Left ventricle myocardium inferior (tissue), 1 donor: ENCODE results near the gene COL24A1. TPM values are rescaled to one million over a fixed set of nuclear protein-coding genes. Genes with fewer than 3 reads are reported as not detected.
"Not testable (repeated sequence)": the region's sequence is repeated elsewhere in the genome, so short reads cannot be mapped to it uniquely, and the experiment has no call there.

Experiments
- DNase-seq: peaks from one replicate; pipeline ENCODE4 v3.0.0-alpha.2; 2020
- H3K27ac ChIP-seq: fragments of 200-600 bp; replicated peaks from 2 replicates; pipeline ENCODE4 v1.8.0; 2021
- H3K27me3 ChIP-seq: fragments of 200-600 bp; 2 replicates; pipeline ENCODE4 v1.8.0; 2021; ENCODE audit warnings: low read depth
- H3K36me3 ChIP-seq: fragments of 200-600 bp; 2 replicates; pipeline ENCODE4 v1.8.0; 2021
- H3K4me1 ChIP-seq: fragments of 200-600 bp; 2 replicates; pipeline ENCODE4 v1.8.0; 2021
- H3K4me3 ChIP-seq: fragments of 200-600 bp; 2 replicates; pipeline ENCODE4 v1.8.0; 2021; ENCODE audit warnings: mild to moderate bottlenecking, moderate library complexity
- H3K9me3 ChIP-seq: fragments of 200-600 bp; replicated peaks from 2 replicates; pipeline ENCODE4 v1.8.0; 2021
- intact Hi-C: fragments of 100-400 bp; cut with micrococcal nuclease; formaldehyde crosslinking; loops from one replicate; pipeline ENCODE4 v1.11.0; 2022
- total RNA-seq: library from RNA; stranded (reverse); fragmentation: NEBNext Ultra II Directional; extraction: Animal tissue kit (Norgen Biotek cat#: 25700); gene quantifications from one replicate; pipeline ENCODE4 v1.2.1, GENCODE V29; 2021
- TF ChIP-seq, protein P1 (sequence below): fragments of 200-600 bp; IDR thresholded peaks from 2 replicates; pipeline ENCODE4 v1.8.0; 2021; ENCODE audit warnings: antibody characterized with exemption, mild to moderate bottlenecking, borderline replicate concordance
- donor health status: DM: no; HTN: yes; CAD: no; lungs with severe emphysema.

COL24A1 gene
- total RNA-seq, 1 donor from 2014 or later = 0.74 TPM

DNA sequence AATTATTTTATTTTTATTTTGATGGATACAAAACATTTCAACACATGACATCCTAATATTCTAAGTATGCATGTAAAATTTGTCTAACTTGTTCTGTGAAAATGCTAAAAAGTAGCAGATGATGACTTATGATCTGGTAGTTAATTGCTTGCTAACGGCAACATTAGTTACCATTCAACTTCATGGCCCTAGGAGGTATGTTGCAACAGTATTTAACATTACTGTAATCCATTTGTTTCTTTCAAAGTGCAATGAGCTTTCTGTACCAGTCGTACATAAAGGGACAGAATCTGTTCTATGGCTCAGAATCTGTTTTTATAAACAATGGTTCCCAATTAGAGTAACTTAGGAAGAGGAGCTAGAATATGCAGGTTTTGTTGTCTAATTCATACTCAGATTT lies 356.8 kb downstream of the COL24A1 start:
- DNase-seq = no peak
- intact Hi-C loops = no loop called here
- no peaks in the 10 kb centered on the region for H3K4me1 ChIP-seq
- H3K27me3 ChIP-seq = no peaks in the 10 kb centered on the region
- TF ChIP-seq, protein P1, sequence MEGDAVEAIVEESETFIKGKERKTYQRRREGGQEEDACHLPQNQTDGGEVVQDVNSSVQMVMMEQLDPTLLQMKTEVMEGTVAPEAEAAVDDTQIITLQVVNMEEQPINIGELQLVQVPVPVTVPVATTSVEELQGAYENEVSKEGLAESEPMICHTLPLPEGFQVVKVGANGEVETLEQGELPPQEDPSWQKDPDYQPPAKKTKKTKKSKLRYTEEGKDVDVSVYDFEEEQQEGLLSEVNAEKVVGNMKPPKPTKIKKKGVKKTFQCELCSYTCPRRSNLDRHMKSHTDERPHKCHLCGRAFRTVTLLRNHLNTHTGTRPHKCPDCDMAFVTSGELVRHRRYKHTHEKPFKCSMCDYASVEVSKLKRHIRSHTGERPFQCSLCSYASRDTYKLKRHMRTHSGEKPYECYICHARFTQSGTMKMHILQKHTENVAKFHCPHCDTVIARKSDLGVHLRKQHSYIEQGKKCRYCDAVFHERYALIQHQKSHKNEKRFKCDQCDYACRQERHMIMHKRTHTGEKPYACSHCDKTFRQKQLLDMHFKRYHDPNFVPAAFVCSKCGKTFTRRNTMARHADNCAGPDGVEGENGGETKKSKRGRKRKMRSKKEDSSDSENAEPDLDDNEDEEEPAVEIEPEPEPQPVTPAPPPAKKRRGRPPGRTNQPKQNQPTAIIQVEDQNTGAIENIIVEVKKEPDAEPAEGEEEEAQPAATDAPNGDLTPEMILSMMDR = no peak
- no peak overlapping the region for H3K27ac ChIP-seq
- H3K4me3 ChIP-seq = no peak overlapping the region
- H3K9me3 ChIP-seq = no peaks in the 10 kb centered on the region
- H3K36me3 ChIP-seq = no peaks in the 10 kb centered on the region

DNA sequence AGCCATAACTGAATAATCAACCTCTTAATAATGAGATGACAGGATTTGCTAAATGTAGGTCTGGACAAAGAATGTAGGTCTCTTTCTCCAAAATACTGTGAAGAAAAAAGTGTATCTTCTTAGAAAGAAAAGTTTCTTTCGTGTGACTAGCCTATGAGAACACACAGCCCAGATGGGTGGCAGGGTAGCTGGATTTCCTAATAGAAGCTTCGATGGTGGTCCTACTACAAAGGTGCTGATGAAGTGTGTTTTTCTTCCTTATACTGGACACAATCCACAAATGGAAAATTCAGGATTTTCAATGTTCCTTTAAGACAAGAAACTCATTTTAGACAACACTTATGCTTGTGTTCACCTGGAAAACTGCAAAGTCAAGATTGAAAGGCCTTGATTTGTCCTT lies 358.2 kb downstream of the COL24A1 start:
- Histone ChIP-seq H3K27me3 (no peaks in the 10 kb centered on the region), H3K4me1 (no peaks in the 10 kb centered on the region), H3K27ac (no peak overlapping the region), H3K36me3 (no peaks in the 10 kb centered on the region), H3K9me3 (no peaks in the 10 kb centered on the region), H3K4me3 (no peak overlapping the region)
- intact Hi-C loops = no loop called here
- TF ChIP-seq, protein P1 = no peak
- no peak for DNase-seq

DNA sequence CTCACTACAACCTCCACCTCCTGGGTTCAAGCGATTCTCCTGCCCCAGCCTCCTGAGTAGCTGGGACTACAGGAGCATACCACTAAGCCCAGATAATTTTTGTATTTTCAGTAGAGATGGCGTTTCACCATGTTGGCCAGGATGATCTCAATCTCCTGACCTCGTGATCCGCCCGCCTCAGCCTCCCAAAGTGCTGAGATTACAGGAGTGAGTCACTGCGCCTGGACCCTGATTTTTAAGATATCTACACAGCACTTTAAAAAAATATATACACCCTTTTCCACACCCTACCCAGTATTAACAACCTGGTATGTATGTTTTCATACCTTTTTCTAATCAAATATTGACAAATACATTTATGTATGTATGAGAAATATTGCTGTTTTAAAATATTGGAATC lies 379.6 kb downstream of the COL24A1 start:
- H3K9me3 ChIP-seq, H3K4me1 ChIP-seq, H3K27me3 ChIP-seq, intact Hi-C loops, H3K4me3 ChIP-seq, DNase-seq, H3K36me3 ChIP-seq, H3K27ac ChIP-seq: not testable (repeated sequence)

DNA sequence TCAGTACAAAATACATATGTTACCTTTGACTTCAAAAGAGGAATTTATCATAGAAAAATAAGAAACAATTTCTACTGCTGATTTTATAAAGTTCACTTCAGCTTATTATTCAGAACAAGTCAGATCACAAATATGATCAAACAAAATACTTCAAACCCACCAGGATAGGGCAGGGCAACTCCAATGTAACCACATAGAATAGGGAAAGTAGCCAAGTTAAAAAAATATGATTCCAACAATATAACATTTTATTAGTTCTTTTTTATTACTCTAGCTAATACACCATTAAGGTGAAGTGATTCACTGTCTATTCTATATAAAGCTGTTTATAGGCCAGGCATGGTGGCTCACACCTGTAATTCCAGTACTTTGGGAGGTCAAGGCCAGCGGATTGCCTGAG lies 393.8 kb downstream of the COL24A1 start:
- Histone ChIP-seq H3K27ac (no peak overlapping the region), H3K36me3 (no peaks in the 10 kb centered on the region), H3K4me3 (no peak overlapping the region), H3K27me3 (no peaks in the 10 kb centered on the region), H3K4me1 (no peaks in the 10 kb centered on the region), H3K9me3 (no peaks in the 10 kb centered on the region)
- intact Hi-C loops = no loop called here
- DNase-seq = no peak
- TF ChIP-seq, protein P1 = no peak

DNA sequence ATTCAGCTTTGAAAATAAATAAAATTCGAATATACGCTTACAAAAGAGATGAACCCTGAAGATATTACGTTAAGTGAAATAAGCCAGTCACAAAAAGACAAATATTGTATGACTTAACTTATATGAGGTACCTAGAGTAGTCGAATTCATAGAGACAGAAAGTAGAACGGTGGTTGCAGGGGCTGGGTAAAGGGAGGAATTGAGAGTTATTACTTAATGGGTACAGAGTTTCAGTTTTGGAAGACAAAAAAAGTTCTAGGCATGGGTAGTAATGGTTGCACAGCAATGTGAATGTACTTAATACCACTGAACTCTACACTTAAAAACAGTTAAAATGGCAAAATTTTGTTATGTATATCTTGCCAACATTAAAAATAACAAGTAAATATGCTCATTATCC lies 399.7 kb downstream of the COL24A1 start:
- peaks cover 30% of the 10 kb centered on the region for H3K9me3 ChIP-seq
- H3K27ac ChIP-seq = no peak overlapping the region
- DNase-seq = no peak
- TF ChIP-seq, protein P1 = no peak
- no peak overlapping the region for H3K4me3 ChIP-seq
- intact Hi-C loops = no loop called here
- H3K36me3 ChIP-seq = no peaks in the 10 kb centered on the region
- H3K4me1 ChIP-seq = no peaks in the 10 kb centered on the region
- no peaks in the 10 kb centered on the region for H3K27me3 ChIP-seq

DNA sequence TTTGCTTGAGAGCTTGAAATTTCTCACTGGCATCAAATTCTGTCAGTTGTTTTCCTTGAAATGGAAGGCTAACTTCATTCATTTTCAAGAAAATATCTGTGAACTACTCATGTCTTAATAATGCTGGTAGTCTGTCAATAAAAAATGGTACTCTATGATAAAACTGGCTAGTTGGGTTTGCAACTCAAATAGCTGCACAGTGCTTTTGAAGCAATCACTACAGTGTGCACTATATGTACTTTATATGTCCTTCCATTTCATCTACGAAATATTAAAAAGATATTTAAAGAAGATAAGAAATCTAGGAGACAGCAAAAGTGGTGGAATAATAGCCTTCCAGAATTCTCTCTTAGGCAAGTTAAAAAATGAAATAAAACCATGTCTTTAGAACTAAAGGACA lies 408.5 kb downstream of the COL24A1 start:
- no peaks in the 10 kb centered on the region for H3K4me1 ChIP-seq
- H3K36me3 ChIP-seq = no peaks in the 10 kb centered on the region
- H3K27me3 ChIP-seq = no peaks in the 10 kb centered on the region
- H3K27ac ChIP-seq = no peak overlapping the region
- TF ChIP-seq, protein P1 = no peak
- H3K9me3 ChIP-seq = no peaks in the 10 kb centered on the region
- no peak for DNase-seq
- H3K4me3 ChIP-seq = no peak overlapping the region
- intact Hi-C loops = no loop called here
